Loucy (cell line): ENCODE results near the gene VAV3.

Experiments
- EZH2phosphoT487 ChIP-seq: fragments of 200-600 bp; IDR thresholded peaks from 2 replicates; pipeline ENCODE4 v1.6.1; 2018; ENCODE audit warnings: antibody characterized with exemption, mild to moderate bottlenecking, moderate library complexity, borderline replicate concordance
- TF ChIP-seq, protein P1 (sequence below): fragments of 200-600 bp; sonication (generic); conservative IDR thresholded peaks from 2 replicates; pipeline ENCODE4 v1.5.1; 2014; ENCODE audit warnings: mild to moderate bottlenecking, antibody characterized with exemption, low read length

DNA sequence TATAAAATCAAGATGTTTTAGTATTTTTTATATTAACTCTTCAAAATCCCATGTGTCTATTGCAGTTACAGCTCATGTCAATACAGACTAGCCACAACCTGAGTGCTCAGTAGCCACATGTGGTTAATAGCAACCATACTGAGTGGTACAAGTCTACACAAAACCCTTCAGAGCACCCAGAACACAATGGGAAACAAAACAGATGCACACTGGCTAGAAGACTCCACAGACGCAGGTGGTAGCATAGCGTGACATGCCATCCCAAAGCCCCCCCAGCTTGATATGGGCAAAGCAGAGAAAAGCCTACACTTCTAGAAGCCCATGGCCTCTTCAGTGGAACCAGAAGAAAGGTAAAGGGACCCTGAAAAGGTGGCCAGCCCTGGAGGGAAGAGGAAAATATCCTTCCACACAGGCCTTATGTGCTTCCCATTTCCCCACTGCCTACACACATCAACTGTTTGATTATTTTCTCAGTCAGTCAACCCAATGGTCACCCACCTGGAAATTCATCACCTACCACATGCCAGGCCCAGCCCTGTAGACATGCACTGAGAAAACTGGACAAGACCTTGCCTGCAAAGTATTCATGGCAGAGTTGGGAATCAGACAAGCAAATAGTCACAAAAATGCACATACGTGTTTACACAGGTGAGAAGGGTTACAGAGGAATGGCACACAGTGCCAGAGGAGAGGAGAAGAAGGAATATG lies 175.0 kb downstream of the VAV3 start:
- TF ChIP-seq, protein P1, sequence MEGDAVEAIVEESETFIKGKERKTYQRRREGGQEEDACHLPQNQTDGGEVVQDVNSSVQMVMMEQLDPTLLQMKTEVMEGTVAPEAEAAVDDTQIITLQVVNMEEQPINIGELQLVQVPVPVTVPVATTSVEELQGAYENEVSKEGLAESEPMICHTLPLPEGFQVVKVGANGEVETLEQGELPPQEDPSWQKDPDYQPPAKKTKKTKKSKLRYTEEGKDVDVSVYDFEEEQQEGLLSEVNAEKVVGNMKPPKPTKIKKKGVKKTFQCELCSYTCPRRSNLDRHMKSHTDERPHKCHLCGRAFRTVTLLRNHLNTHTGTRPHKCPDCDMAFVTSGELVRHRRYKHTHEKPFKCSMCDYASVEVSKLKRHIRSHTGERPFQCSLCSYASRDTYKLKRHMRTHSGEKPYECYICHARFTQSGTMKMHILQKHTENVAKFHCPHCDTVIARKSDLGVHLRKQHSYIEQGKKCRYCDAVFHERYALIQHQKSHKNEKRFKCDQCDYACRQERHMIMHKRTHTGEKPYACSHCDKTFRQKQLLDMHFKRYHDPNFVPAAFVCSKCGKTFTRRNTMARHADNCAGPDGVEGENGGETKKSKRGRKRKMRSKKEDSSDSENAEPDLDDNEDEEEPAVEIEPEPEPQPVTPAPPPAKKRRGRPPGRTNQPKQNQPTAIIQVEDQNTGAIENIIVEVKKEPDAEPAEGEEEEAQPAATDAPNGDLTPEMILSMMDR = no peak
- no peak for TF ChIP-seq EZH2phosphoT487
